Panc1 (cell line): ENCODE measurements around the gene JSRP1. TPM values are rescaled to one million over a fixed set of nuclear protein-coding genes. Genes with fewer than 3 reads are reported as not detected.

ENCODE experiments used
- ATAC-seq: fragments of 200-7000 bp; cut with Tn5 transposase; 2 replicates; pipeline ENCODE4 v1.9.1; 2020; ENCODE audit warnings: mild to moderate bottlenecking, moderate library complexity
- BruUV-seq: library from RNA; stranded (reverse); fragments of 400-500 nt; replicated peaks from 2 replicates; lab custom pipeline; 2021; lab: Mats Ljungman, UMichigan
- CTCF ChIA-PET: fragments of 300-600 bp; sonication (Branson Sonifier 250); formaldehyde crosslinking; loops from one replicate; lab custom pipeline; 2022; ENCODE audit warnings: antibody characterized with exemption; lab: Charles Lee
- POLR2A ChIA-PET: fragments of 300-600 bp; sonication (Branson Sonifier 250); formaldehyde crosslinking; loops from one replicate; lab custom pipeline; 2022; ENCODE audit warnings: antibody characterized with exemption; lab: Charles Lee
- DNase-seq: peaks from one replicate; pipeline ENCODE4 v3.0.0-alpha.2; 2010; ENCODE audit warnings: low read depth, low spot score
- H3K27ac ChIP-seq: 2 replicates; pipeline ENCODE4 v1.5.1; 2011; ENCODE audit warnings: mild to moderate bottlenecking, low read length, inconsistent platforms
- H3K27me3 ChIP-seq: fragments of 200-500 bp; sonication (Bioruptor generic); 2 replicates; pipeline ENCODE4 v1.6.0; 2014; ENCODE audit warnings: low read length, inconsistent platforms; ENCODE audit not compliant: control insufficient read depth, insufficient read depth
- H3K36me3 ChIP-seq: fragments of 200-500 bp; sonication (Bioruptor generic); 2 replicates; pipeline ENCODE4 v1.5.1; 2014; ENCODE audit warnings: inconsistent platforms, mild to moderate bottlenecking, low read length, moderate library complexity; ENCODE audit not compliant: control insufficient read depth, insufficient read depth
- H3K4me1 ChIP-seq: 2 replicates; pipeline ENCODE4 v1.5.1; 2011; ENCODE audit warnings: inconsistent platforms, mild to moderate bottlenecking, low read length, moderate library complexity; ENCODE audit not compliant: control insufficient read depth, insufficient read depth
- H3K4me3 ChIP-seq, 2 experiments: 2 replicates each; pipeline ENCODE4 v1.5.1; 2011 to 2012; ENCODE audit warnings: low read depth in 2 of 2, low read length in 2 of 2, mild to moderate bottlenecking in 2 of 2, inconsistent platforms in 1 of 2, moderate library complexity in 1 of 2
- H3K9me3 ChIP-seq: fragments of 200-500 bp; sonication (Bioruptor generic); 2 replicates; pipeline ENCODE4 v1.5.1; 2014; ENCODE audit warnings: low read depth, mild to moderate bottlenecking, inconsistent platforms, low read length, moderate library complexity; ENCODE audit not compliant: control insufficient read depth, insufficient read depth
- POLR2AphosphoS5 ChIP-seq: IDR thresholded peaks from 2 replicates; pipeline ENCODE4 v1.6.1; 2012; ENCODE audit warnings: mild to moderate bottlenecking, low read depth, low read length, moderate library complexity
- SIN3A ChIP-seq: IDR thresholded peaks from 2 replicates; pipeline ENCODE4 v1.6.1; 2012; ENCODE audit warnings: low read depth, mild to moderate bottlenecking, low read length, moderate library complexity, borderline replicate concordance; ENCODE audit not compliant: insufficient read depth
- TCF7L2 ChIP-seq: IDR thresholded peaks from 2 replicates; pipeline ENCODE4 v1.6.1; 2011; ENCODE audit warnings: mild to moderate bottlenecking, low read depth, low read length, inconsistent platforms
- in situ Hi-C: cut with HindIII; loops from 2 replicates; pipeline ENCODE4 v1.10.0; 2016; ENCODE audit warnings: low sequenced_read_pairs, low pct_unique_long_range_greater_than_20kb
- intact Hi-C: fragments of 100-400 bp; cut with micrococcal nuclease; formaldehyde crosslinking; loops from one replicate; pipeline ENCODE4 v1.10.0; 2022; ENCODE audit not compliant: unreplicated experiment
- total RNA-seq: library from RNA; stranded (reverse); gene quantifications from one replicate; pipeline ENCODE4 v1.2.1, GENCODE V29; 2021; ENCODE audit not compliant: unreplicated experiment
- TF ChIP-seq, protein P1 (sequence below), 2 experiments: IDR thresholded peaks; 2 replicates each; pipeline ENCODE4 v1.6.1; 2011 to 2012; ENCODE audit warnings: low read depth in 2 of 2, control low read depth in 1 of 2, low read length in 1 of 2, mild to moderate bottlenecking in 1 of 2, moderate library complexity in 1 of 2; ENCODE audit not compliant: insufficient read depth in 1 of 2
- TF ChIP-seq, protein P2 (sequence below): fragments of 450-650 bp; IDR thresholded peaks from 2 replicates; pipeline ENCODE4 v1.5.1; 2017; ENCODE audit warnings: mild to moderate bottlenecking

The JSRP1 gene
- total RNA-seq, 1 experiment from 2014 or later, result 0.51 TPM

DNA sequence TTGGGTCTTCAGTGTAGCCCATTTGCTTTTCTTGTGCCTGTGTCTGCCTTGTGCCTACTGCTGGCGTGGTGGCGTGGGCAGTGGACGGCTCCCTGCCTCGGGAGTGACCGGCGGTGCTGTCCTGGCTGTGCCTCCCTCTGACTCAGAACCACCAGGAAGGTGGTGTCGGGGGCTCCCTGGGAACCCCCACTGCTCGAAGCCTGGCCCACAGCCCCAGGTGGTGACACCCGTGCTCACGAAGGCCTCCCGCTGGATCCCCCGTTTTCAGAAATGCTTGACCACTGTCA, 12.1 kb downstream of the JSRP1 start:
- peaks cover 26% of the 10 kb centered on the region for H3K4me1 ChIP-seq
- ChIA-PET CTCF (no interaction called here), POLR2A (no interaction called here)
- intact Hi-C loops (no loop called here), in situ Hi-C loops (no loop called here)
- DNase-seq, result no peak
- no peak overlapping the region for H3K27ac ChIP-seq
- H3K9me3 ChIP-seq, result no peaks in the 10 kb centered on the region
- H3K27me3 ChIP-seq, result no peaks in the 10 kb centered on the region
- TF ChIP-seq, protein P1, sequence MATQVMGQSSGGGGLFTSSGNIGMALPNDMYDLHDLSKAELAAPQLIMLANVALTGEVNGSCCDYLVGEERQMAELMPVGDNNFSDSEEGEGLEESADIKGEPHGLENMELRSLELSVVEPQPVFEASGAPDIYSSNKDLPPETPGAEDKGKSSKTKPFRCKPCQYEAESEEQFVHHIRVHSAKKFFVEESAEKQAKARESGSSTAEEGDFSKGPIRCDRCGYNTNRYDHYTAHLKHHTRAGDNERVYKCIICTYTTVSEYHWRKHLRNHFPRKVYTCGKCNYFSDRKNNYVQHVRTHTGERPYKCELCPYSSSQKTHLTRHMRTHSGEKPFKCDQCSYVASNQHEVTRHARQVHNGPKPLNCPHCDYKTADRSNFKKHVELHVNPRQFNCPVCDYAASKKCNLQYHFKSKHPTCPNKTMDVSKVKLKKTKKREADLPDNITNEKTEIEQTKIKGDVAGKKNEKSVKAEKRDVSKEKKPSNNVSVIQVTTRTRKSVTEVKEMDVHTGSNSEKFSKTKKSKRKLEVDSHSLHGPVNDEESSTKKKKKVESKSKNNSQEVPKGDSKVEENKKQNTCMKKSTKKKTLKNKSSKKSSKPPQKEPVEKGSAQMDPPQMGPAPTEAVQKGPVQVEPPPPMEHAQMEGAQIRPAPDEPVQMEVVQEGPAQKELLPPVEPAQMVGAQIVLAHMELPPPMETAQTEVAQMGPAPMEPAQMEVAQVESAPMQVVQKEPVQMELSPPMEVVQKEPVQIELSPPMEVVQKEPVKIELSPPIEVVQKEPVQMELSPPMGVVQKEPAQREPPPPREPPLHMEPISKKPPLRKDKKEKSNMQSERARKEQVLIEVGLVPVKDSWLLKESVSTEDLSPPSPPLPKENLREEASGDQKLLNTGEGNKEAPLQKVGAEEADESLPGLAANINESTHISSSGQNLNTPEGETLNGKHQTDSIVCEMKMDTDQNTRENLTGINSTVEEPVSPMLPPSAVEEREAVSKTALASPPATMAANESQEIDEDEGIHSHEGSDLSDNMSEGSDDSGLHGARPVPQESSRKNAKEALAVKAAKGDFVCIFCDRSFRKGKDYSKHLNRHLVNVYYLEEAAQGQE (IDR thresholded peaks at IDR 0.05; ENCODE audit: insufficient read depth in 1 of 2, low read depth in 2 of 2, low read length in 1 of 2), result no peak
- TF ChIP-seq, protein P2, sequence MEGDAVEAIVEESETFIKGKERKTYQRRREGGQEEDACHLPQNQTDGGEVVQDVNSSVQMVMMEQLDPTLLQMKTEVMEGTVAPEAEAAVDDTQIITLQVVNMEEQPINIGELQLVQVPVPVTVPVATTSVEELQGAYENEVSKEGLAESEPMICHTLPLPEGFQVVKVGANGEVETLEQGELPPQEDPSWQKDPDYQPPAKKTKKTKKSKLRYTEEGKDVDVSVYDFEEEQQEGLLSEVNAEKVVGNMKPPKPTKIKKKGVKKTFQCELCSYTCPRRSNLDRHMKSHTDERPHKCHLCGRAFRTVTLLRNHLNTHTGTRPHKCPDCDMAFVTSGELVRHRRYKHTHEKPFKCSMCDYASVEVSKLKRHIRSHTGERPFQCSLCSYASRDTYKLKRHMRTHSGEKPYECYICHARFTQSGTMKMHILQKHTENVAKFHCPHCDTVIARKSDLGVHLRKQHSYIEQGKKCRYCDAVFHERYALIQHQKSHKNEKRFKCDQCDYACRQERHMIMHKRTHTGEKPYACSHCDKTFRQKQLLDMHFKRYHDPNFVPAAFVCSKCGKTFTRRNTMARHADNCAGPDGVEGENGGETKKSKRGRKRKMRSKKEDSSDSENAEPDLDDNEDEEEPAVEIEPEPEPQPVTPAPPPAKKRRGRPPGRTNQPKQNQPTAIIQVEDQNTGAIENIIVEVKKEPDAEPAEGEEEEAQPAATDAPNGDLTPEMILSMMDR, result no peak
- TF ChIP-seq TCF7L2 (no peak), SIN3A (no peak), POLR2AphosphoS5 (no peak)
- BruUV-seq, result no TSS peak
- H3K36me3 ChIP-seq, result no peaks in the 10 kb centered on the region
- no peak for ATAC-seq
- no peak overlapping the region for H3K4me3 ChIP-seq

DNA sequence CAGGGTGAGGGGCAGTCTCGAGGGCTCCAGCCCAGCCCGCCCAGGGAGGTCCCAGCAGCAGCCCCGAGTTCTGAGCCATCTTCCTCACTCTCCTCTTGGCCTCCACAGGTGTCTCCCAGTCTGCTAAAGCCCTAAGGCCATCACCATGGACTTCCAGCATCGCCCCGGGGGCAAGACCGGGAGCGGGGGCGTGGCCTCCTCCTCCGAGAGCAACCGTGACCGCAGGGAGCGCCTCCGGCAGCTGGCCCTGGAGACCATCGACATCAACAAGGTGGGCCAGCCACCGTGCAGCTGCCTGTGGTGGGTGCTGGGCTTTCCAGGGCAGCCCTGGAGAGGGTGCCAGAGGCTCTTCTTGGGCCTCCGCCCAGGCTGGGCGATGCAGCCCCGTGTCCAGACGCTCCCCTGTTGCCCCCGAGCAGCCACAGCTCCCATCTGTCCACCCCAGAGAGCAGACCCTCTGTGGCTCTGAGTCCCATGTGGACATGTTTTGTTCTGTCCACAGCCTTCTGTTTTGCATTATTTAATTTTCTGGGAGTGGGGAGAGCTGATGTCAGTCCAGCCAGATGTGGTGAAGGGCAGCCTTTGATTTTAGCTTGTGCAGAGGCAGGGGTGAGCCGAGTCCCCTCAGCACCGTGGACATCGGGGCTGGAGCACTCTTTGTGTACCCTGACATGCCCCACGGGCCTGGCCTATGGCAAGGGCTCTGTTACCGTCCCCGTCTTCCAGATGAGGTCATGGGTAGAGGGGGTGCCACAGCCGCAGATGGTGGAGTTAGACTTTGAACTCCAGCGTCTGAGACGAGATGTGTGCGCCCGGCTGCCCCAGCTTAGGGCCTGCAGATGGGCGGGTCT, 12.7 kb downstream of the JSRP1 start:
- in situ Hi-C loops (no loop called here), intact Hi-C loops (no loop called here)
- ChIA-PET CTCF (no interaction called here), POLR2A (no interaction called here)
- Histone ChIP-seq H3K27ac (no peak overlapping the region), H3K9me3 (no peaks in the 10 kb centered on the region), H3K4me3 (no peak overlapping the region), H3K36me3 (no peaks in the 10 kb centered on the region), H3K27me3 (no peaks in the 10 kb centered on the region), H3K4me1 (peaks cover 26% of the 10 kb centered on the region)
- no TSS peak for BruUV-seq
- TF ChIP-seq POLR2AphosphoS5, result no peak
- TF ChIP-seq, protein P1 (IDR thresholded peaks at IDR 0.05; ENCODE audit: insufficient read depth in 1 of 2, low read depth in 2 of 2, low read length in 1 of 2), result no peak
- TF ChIP-seq, protein P2, result no peak
- TF ChIP-seq SIN3A, result no peak
- no peak for TF ChIP-seq TCF7L2
- no peak for DNase-seq
- ATAC-seq, result no peak
